B cell (primary cell): Measurements from ENCODE around the gene SERPINA9. TPM values are rescaled to one million over a fixed set of nuclear protein-coding genes. Genes with fewer than 3 reads are reported as not detected.

Experiments used
- ATAC-seq: fragments of 200-7000 bp; cut with Tn5 transposase; one replicate; pipeline ENCODE4 v1.10.0; 2021; ENCODE audit warnings: low read depth, mild to moderate bottlenecking, moderate number of reproducible peaks, moderate library complexity
- CTCF ChIA-PET: fragments of 350-600 bp; sonication (Branson Sonifier 250); formaldehyde crosslinking; loops from one replicate; lab custom pipeline; 2021; ENCODE audit warnings: antibody characterized with exemption, inconsistent platforms; lab: Charles Lee
- POLR2A ChIA-PET: fragments of 350-600 bp; sonication (Branson Sonifier 250); formaldehyde crosslinking; loops from one replicate; lab custom pipeline; 2021; ENCODE audit warnings: antibody characterized with exemption; lab: Charles Lee
- DNase-seq: peaks from one replicate; pipeline ENCODE4 v3.0.0; 2013
- H2AFZ ChIP-seq: 2 replicates; pipeline ENCODE4 v1.6.1; 2012; ENCODE audit warnings: mild to moderate bottlenecking, low read depth, low read length; ENCODE audit not compliant: insufficient read depth, poor library complexity, severe bottlenecking
- H3K27ac ChIP-seq, 2 donors: 1 replicate in 1 of 2; 2 replicates in 1 of 2; pipeline ENCODE4 v1.5.1; 2012 to 2013; ENCODE audit warnings: low read length in 2 of 2, mild to moderate bottlenecking in 2 of 2, moderate library complexity in 1 of 2
- H3K27me3 ChIP-seq, 4 experiments: fragments of 200-600 bp in 1 of 4; sonication (generic) in 1 of 4; replicated peaks in 1 of 4; 1 replicate in 2 of 4; 2 replicates in 2 of 4; pipeline versions ENCODE4 v1.6.1 to v1.7.0; 2013 to 2016; ENCODE audit warnings: low read length in 3 of 4, mild to moderate bottlenecking in 2 of 4, mixed read lengths in 1 of 4, moderate library complexity in 1 of 4; ENCODE audit not compliant: insufficient read depth in 4 of 4, control insufficient read depth in 3 of 4; ENCODE audit errors: control extremely low read depth in 1 of 4
- H3K36me3 ChIP-seq, 2 experiments: replicated peaks in 1 of 2; 1 replicate in 1 of 2; 2 replicates in 1 of 2; pipeline versions ENCODE4 v1.6.1 to v1.7.1; 2013; ENCODE audit warnings: low read length in 1 of 2; ENCODE audit not compliant: insufficient read depth in 2 of 2, control insufficient read depth in 1 of 2; ENCODE audit errors: control extremely low read depth in 1 of 2, extremely low read depth in 1 of 2
- H3K4me1 ChIP-seq, 2 donors: fragments of 200-600 bp in 1 of 2; sonication (generic) in 1 of 2; 1 replicate in 1 of 2; 2 replicates in 1 of 2; pipeline versions ENCODE4 v1.5.1 to v1.6.1; 2013 to 2017; ENCODE audit warnings: low read length in 2 of 2; ENCODE audit not compliant: control insufficient read depth in 2 of 2, insufficient read depth in 2 of 2
- H3K4me2 ChIP-seq: replicated peaks from 2 replicates; pipeline ENCODE3; 2012; ENCODE audit warnings: mild to moderate bottlenecking, low read depth, low read length; ENCODE audit not compliant: poor library complexity, severe bottlenecking
- H3K4me3 ChIP-seq, 5 experiments: fragments of 200-600 bp in 1 of 5; sonication (generic) in 1 of 5; 1 replicate in 3 of 5; 2 replicates in 2 of 5; pipeline versions ENCODE4 v1.5.1 to v1.7.0; 2011 to 2016; ENCODE audit warnings: low read length in 4 of 5, mild to moderate bottlenecking in 4 of 5, low read depth in 2 of 5, control low read depth in 1 of 5, moderate library complexity in 1 of 5; ENCODE audit not compliant: insufficient read depth in 1 of 5; ENCODE audit errors: control extremely low read depth in 1 of 5, extremely low read depth in 1 of 5
- H3K79me2 ChIP-seq: fragments of 200-600 bp; sonication (generic); one replicate; pipeline ENCODE4 v1.6.0; 2016; ENCODE audit warnings: low read length; ENCODE audit not compliant: control insufficient read depth, insufficient read depth
- H3K9ac ChIP-seq: fragments of 200-600 bp; sonication (generic); 2 replicates; pipeline ENCODE4 v1.6.1; 2017; ENCODE audit warnings: mild to moderate bottlenecking, low read length, moderate library complexity
- H3K9me3 ChIP-seq, 3 donors: one replicate each; pipeline versions ENCODE4 v1.6.1 to v1.7.1; 2013; ENCODE audit warnings: low read length in 2 of 3; ENCODE audit not compliant: control insufficient read depth in 2 of 3, insufficient read depth in 1 of 3; ENCODE audit errors: control extremely low read depth in 1 of 3
- H4K20me1 ChIP-seq: 2 replicates; pipeline ENCODE4 v1.6.0; 2012; ENCODE audit warnings: mild to moderate bottlenecking, low read length; ENCODE audit not compliant: insufficient read depth, control insufficient read depth, poor library complexity, severe bottlenecking
- H3K27ac Mint-ChIP-seq: one replicate; pipeline ENCODE4 v1.8.0; 2021; ENCODE audit warnings: mixed read lengths
- H3K27me3 Mint-ChIP-seq: one replicate; pipeline ENCODE4 v1.8.0; 2021; ENCODE audit warnings: mixed read lengths
- H3K4me1 Mint-ChIP-seq: one replicate; pipeline ENCODE4 v1.8.0; 2021; ENCODE audit warnings: mixed read lengths
- H3K4me3 Mint-ChIP-seq: one replicate; pipeline ENCODE4 v1.8.0; 2021; ENCODE audit warnings: mixed read lengths
- H3K9me3 Mint-ChIP-seq: one replicate; pipeline ENCODE4 v1.8.0; 2022; ENCODE audit warnings: mixed read lengths; ENCODE audit not compliant: insufficient read depth
- EZH2 ChIP-seq: IDR thresholded peaks from 2 replicates; pipeline ENCODE4 v1.6.1; 2012; ENCODE audit warnings: borderline replicate concordance, low read depth, mild to moderate bottlenecking, moderate library complexity, low read length; ENCODE audit not compliant: insufficient read depth, poor library complexity, severe bottlenecking
- WGBS: methylation state at CpG from one replicate; pipeline ENCODE4 v1.1.5; 2013; ENCODE audit warnings: missing lambda C conversion rate; ENCODE audit not compliant: insufficient coverage; 5-methylcytosine and 5-hydroxymethylcytosine counted together
- intact Hi-C: fragments of 100-400 bp; cut with micrococcal nuclease; formaldehyde crosslinking; loops from one replicate; pipeline ENCODE4 v1.10.0; 2022
- polyA plus RNA-seq: library from polyadenylated mRNA; depleted of rRNA; stranded (reverse); fragments of >200 nt; gene quantifications from 2 replicates; pipeline ENCODE4 v1.2.3, GENCODE V29; 2012
- total RNA-seq, 2 donors: library from RNA; stranded (reverse); fragments of 120-200 nt in 1 of 2; gene quantifications; 1 replicate in 1 of 2; 2 replicates in 1 of 2; pipeline versions ENCODE4 v1.2.3 to v1.2.4, GENCODE V29; 2013 to 2022
- TF ChIP-seq, protein P1 (sequence below): fragments of 200-600 bp; IDR thresholded peaks from one replicate; pipeline ENCODE4 v1.8.0; 2022; ENCODE audit warnings: antibody characterized with exemption, mild to moderate bottlenecking

Gene SERPINA9
- total and polyA plus RNA-seq, 2 donors (not counting 1 experiment from before 2014, with no cell fraction given), result 0.74 TPM; not detected in 1

DNA sequence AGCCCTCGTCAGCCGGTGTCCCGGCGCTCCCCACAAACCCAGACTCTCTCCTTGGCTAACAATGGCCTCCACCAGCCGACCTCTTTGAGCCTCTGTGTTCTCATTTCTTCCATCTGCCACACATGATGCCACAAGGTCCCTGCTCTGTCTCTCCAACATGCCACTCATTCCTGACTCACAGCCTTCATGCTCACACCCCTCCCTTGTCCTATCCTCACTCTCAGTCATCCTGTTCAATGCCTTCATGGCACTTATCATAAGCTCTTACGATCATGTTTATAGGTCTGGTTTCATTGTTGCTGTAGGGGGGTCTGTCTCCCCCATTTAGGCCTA is 13.8 kb downstream of the SERPINA9 start:
- no peak overlapping the region for H3K9ac ChIP-seq
- H2AFZ ChIP-seq, result no peak overlapping the region
- intact Hi-C loops, result no loop called here
- no peak overlapping the region for H3K4me3 ChIP-seq
- Mint-ChIP-seq H3K4me3 (no peak overlapping the region), H3K9me3 (peaks cover 4% of the 10 kb centered on the region), H3K27ac (no peak overlapping the region), H3K4me1 (peaks cover 4% of the 10 kb centered on the region), H3K27me3 (no peaks in the 10 kb centered on the region)
- TF ChIP-seq EZH2, result no peak
- TF ChIP-seq, protein P1, sequence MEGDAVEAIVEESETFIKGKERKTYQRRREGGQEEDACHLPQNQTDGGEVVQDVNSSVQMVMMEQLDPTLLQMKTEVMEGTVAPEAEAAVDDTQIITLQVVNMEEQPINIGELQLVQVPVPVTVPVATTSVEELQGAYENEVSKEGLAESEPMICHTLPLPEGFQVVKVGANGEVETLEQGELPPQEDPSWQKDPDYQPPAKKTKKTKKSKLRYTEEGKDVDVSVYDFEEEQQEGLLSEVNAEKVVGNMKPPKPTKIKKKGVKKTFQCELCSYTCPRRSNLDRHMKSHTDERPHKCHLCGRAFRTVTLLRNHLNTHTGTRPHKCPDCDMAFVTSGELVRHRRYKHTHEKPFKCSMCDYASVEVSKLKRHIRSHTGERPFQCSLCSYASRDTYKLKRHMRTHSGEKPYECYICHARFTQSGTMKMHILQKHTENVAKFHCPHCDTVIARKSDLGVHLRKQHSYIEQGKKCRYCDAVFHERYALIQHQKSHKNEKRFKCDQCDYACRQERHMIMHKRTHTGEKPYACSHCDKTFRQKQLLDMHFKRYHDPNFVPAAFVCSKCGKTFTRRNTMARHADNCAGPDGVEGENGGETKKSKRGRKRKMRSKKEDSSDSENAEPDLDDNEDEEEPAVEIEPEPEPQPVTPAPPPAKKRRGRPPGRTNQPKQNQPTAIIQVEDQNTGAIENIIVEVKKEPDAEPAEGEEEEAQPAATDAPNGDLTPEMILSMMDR, result no peak
- H3K9me3 ChIP-seq, result peaks cover 0 to 29% (median 8%) of the 10 kb centered on the region in 3 donors
- ATAC-seq (no peak), DNase-seq (no peak)
- H3K36me3 ChIP-seq, result no peaks in the 10 kb centered on the region
- H3K4me2 ChIP-seq, result no peak overlapping the region
- WGBS, result 90% methylated on average over 5 of the region's 6 CpGs
- no peaks in the 10 kb centered on the region for H3K4me1 ChIP-seq
- H3K27me3 ChIP-seq, result no peaks in the 10 kb centered on the region
- H4K20me1 ChIP-seq, result no peaks in the 10 kb centered on the region
- H3K27ac ChIP-seq, result no peak overlapping the region
- no peaks in the 10 kb centered on the region for H3K79me2 ChIP-seq
- ChIA-PET CTCF (no interaction called here), POLR2A (no interaction called here)

DNA sequence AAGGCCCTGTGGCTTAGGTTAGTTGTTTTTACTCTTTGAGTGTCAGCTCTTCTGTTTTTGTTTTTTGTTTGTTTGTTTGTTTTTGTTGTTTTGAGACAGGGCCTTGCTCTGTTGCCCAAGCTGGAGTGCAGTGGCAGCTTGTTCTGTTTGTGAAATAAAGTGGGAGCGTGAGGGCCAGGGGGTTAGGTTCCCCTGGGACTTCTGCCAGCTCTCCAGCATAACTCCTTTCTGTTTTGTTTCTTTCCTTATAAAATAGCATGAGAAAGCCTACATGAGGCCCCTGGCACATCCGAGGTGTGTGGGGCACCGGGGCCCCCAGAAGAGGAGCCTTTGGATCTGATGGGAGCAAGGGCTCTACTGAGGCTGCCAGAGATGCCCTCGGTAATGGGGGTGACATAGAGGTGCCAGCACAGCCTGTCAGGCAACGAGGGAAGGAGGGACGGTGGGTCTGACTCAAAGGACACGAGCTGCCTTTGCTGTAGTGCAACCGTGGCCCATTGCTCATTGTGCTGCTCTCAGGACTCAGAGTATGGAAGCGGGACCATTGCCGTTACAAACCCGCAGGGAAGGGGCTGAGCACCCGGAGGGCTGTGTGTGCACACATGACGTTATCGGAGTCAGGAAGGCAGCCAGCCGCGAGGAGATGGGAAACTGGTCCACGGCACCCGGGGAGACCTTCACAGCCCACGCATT is 14.3 kb downstream of the SERPINA9 start:
- H3K79me2 ChIP-seq, result no peaks in the 10 kb centered on the region
- no peak overlapping the region for H3K27ac ChIP-seq
- H3K4me2 ChIP-seq, result no peak overlapping the region
- peaks cover 4% of the 10 kb centered on the region for H3K4me1 Mint-ChIP-seq
- H3K27me3 Mint-ChIP-seq, result no peaks in the 10 kb centered on the region
- no peak overlapping the region for H3K9ac ChIP-seq
- DNase-seq (no peak), ATAC-seq (no peak)
- no peak overlapping the region for H2AFZ ChIP-seq
- peaks cover 0 to 2% (median 0%) of the 10 kb centered on the region in 4 experiments for H3K27me3 ChIP-seq
- peaks cover 5% of the 10 kb centered on the region for H3K9me3 Mint-ChIP-seq
- H3K4me3 ChIP-seq, result no peak overlapping the region
- no peaks in the 10 kb centered on the region for H3K36me3 ChIP-seq
- intact Hi-C loops, result no loop called here
- no peaks in the 10 kb centered on the region for H3K4me1 ChIP-seq
- CTCF ChIA-PET, result interaction anchor here (1.9 kb wide), 1 partner anchor 28 kb away, joined by 4 read pairs; no protein-coding TSS in a partner anchor
- H4K20me1 ChIP-seq, result no peaks in the 10 kb centered on the region
- WGBS, result 87% methylated on average over 18 of the region's 19 CpGs
- no peak overlapping the region for H3K27ac Mint-ChIP-seq
- peaks cover 0 to 29% (median 8%) of the 10 kb centered on the region in 3 donors for H3K9me3 ChIP-seq
- POLR2A ChIA-PET, result no interaction called here
- TF ChIP-seq EZH2, result no peak
- TF ChIP-seq, protein P1, result no peak
- no peak overlapping the region for H3K4me3 Mint-ChIP-seq
